ENCODE measurements around the gene BEAN1.

Gene BEAN1

GRCh38 chr16:66524601-66525164, 97.6 kb downstream of the BEAN1 start:
- no peak for DNase-seq

DNA sequence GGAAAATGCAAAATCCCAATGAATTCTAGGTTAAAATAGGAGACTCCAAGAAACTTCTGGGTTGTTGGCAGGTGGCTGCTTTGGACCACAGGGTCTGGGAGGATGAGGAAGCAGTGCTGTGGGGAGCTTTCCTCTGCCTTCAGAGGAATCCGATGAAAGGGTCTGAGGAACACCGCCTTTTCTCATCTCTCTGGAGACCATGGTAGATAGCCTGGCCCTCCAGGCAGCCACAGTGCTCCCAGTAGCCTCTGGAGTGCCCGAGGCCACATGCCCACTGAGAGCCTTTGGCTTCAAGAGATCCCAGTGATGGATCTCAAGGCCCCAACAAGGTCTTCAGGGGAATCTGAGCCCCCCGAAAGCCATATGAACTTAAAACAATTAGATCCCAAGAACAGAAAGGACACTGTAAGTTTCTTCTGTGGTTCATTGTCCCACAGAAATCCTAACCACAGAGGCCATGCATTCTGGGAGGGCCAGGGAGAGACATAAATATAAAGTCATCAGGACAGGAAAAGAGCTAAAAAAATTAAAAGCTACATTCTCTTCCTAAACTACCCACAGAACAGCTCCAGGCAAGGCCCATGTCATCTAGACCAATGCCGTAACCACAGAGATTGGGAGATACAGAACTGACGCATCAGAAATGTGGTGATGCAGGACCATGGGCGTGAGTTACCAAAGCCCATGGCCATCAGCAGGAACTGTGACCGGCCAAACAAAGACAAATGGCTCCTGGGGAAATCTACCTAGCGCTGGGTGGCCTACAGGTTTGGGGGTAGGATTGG, 98.5 kb downstream of the BEAN1 start:
- DNase-seq = no peak

DNA sequence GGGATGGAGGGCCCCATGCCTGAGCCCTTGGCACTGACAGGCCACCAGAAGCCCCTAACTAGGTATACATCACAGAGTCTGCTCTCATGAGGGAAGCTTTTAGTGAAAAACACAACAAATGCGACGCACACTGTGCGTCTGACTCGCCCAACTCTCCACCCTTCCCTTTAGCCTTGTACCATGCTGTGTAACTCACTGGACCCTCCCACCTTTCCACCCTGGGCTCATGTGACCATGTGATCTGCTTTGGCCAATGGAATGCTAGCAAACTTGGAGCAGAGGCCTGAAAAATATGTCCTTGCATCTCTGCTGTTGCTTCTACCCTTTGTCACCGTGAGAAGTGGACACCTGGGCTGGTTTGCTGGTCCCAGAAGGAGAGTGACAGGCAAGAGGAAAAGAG, 101.2 kb downstream of the BEAN1 start:
- no peak for DNase-seq

- no peak for DNase-seq
These were observed 102.4 kb downstream of the BEAN1 start for GRCh38 chr16:66529475-66529874.
